GM10266 (cell line): ENCODE results near the gene ALX3.

ENCODE experiments used
- DNase-seq: peaks from one replicate; pipeline ENCODE4 v3.0.0; 2012; ENCODE audit errors: extremely low spot score
- CTCF ChIP-seq: IDR thresholded peaks from 2 replicates; pipeline ENCODE4 v1.5.1; 2012; ENCODE audit warnings: mild to moderate bottlenecking, low read depth; ENCODE audit not compliant: control insufficient read depth, insufficient read depth; ENCODE audit errors: missing control alignments

ALX3 gene

GRCh38 chr1:110098222-110099026, 28.0 kb upstream of the ALX3 start:
- DNase-seq: no peak
- no peak for TF ChIP-seq CTCF

DNA sequence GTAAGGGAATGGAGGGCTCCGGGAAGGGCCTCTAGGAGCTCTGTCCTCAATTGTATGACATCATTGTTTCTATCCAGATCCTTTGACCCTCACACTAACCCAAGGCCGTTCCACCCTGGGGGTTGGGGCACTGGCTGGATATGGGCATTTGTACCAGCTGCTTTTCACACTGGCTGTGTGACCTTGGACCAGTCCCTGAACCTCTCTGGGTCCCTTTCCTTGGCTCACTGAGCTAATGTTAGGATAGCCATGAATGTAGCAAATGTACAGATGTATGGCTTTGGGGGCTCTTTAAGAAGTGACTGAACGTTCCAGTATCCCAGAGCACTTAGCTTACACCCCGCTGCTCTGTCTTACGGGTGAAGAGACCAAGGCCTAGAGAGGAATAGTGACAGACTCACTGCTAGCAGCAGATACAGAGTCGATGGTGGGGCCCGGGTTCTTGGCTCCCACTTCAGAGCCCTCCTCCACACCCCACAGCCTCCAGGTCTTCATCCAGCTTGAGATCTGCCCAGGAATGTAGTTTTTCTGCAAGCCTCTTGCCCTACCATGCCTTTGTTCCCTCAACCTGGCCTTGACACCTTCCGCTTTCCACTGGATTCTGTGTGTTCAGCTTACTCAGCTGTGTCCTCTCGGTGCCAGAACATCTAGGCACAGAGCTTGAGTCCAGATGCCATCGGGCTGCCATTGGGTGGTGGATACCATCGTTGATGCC, 27.2 kb upstream of the ALX3 start:
- DNase-seq: no peak
- TF ChIP-seq CTCF: no peak

DNA sequence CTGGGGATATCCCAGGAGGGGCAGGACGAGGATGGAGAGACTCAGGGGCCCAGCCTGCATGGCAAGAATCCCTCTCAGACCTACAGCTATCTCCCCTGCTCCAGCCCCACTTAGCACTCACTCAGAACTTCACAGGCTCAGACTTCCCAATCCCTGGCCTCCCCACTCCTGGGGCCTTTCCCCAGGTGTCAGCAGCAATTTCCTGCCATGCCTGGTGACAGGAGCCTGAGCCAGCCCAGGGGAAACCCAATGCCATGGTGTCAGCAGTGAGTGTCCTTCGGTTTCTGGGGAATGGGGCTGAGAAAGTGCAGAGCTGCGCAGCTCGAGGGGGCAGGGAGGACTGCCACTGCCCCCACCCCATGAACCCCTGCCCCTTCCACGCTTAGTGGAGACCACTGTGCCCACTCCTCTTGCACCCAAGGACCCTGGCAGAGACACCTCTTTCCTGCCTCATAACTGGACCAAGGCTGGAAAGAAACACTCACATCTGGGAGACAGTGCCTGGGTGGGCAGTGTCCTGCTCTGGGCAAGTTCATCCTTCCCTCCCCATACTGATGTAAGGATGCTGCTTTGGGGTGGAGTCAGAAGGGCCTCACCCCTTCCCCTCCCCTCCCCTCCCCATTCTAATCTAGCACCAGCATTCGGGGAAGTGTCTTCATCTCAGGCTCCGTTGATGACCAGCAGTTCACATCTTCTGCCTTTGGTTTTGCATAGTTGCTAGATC, 24.6 kb upstream of the ALX3 start:
- TF ChIP-seq CTCF: no peak
- DNase-seq: no peak

- no peak for TF ChIP-seq CTCF
- DNase-seq: no peak
These were observed 22.5 kb upstream of the ALX3 start for GRCh38 chr1:110092991-110093390.

GRCh38 chr1:110091791-110092190, 21.3 kb upstream of the ALX3 start:
- DNase-seq: no peak
- no peak for TF ChIP-seq CTCF

DNA sequence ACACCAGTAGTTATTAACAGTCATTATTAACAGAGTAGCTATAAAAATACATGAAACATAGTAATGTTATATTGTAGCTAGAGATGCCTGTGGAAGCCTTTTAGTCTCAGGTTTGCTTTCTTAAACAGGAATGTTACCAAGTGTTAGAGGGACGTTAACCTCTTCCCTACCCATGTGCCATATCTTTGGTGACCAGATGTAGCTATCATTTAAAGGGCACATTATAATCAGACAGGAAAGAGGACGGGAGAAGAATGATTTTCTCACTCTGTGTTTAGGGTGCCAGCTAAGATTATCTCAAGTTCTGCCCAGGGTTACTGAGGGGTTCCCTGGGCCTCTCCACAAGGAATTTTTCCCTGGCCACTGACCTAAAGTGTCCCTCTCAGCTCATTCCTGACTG, 20.9 kb upstream of the ALX3 start:
- DNase-seq: no peak
- TF ChIP-seq CTCF: no peak
